HepG2 (cell line): Measurements from ENCODE around the gene ZMYND10. TPM values are rescaled to one million over a fixed set of nuclear protein-coding genes. Genes with fewer than 3 reads are reported as not detected.

ENCODE experiments used
- ATAC-seq: fragments of 200-7000 bp; cut with Tn5 transposase; 3 replicates; pipeline ENCODE4 v1.9.1; 2020; ENCODE audit warnings: mild to moderate bottlenecking, moderate library complexity
- BruUV-seq: library from RNA; stranded (reverse); fragments of 400-500 nt; replicated peaks from 2 replicates; lab custom pipeline; 2021; lab: Mats Ljungman, UMichigan
- CTCF ChIA-PET: fragments of 300-600 bp; formaldehyde crosslinking; extraction: SDS; loops from one replicate; lab custom pipeline; 2021; ENCODE audit warnings: low total read pairs, inconsistent platforms, low intra/inter-chr PET ratio; lab: Yijun Ruan, JAX
- POLR2A ChIA-PET: fragments of 350-600 bp; sonication (Branson Sonifier 250); formaldehyde crosslinking; loops from one replicate; lab custom pipeline; 2020; ENCODE audit warnings: antibody characterized with exemption, inconsistent platforms; lab: Yijun Ruan, JAX
- DNase-seq: peaks from one replicate; pipeline ENCODE4 v3.0.0-alpha.2; 2015; ENCODE audit warnings: low spot score
- FAIRE-seq: peaks from 3 replicates; lab custom pipeline; 2011; peaks lifted over from hg19 to GRCh38; lab: Jason Lieb, UNC
- H2AFZ ChIP-seq: one replicate; pipeline ENCODE4 v1.6.1; 2011; ENCODE audit warnings: low read length, inconsistent platforms
- H3K27ac ChIP-seq: fragments of 300-600 bp; 3 replicates; pipeline ENCODE4 v1.8.0; 2011; ENCODE audit warnings: mixed run types, mild to moderate bottlenecking, mixed read lengths, low read length, inconsistent platforms; ENCODE audit not compliant: insufficient read depth; ENCODE audit errors: extremely low read length
- H3K27me3 ChIP-seq, 2 experiments: fragments of 200-600 bp in 1 of 2; 2 replicates in 1 of 2; 3 replicates in 1 of 2; pipeline versions ENCODE4 v1.6.0 to v1.8.0; 2011; ENCODE audit warnings: low read length in 2 of 2, mild to moderate bottlenecking in 2 of 2, moderate library complexity in 2 of 2, inconsistent platforms in 1 of 2; ENCODE audit not compliant: insufficient read depth in 2 of 2, control insufficient read depth in 1 of 2
- H3K36me3 ChIP-seq, 2 experiments: fragments of 200-600 bp in 1 of 2; replicated peaks in 1 of 2; 2 replicates in 1 of 2; 3 replicates in 1 of 2; pipeline versions ENCODE4 v1.5.1 to v1.8.0; 2011; ENCODE audit warnings: low read length in 2 of 2, inconsistent platforms in 1 of 2; ENCODE audit not compliant: insufficient read depth in 2 of 2, control insufficient read depth in 1 of 2
- H3K4me1 ChIP-seq: 2 replicates; pipeline ENCODE4 v1.5.1; 2012; ENCODE audit warnings: low read length, inconsistent platforms; ENCODE audit not compliant: insufficient read depth
- H3K4me2 ChIP-seq: 2 replicates; pipeline ENCODE4 v1.6.0; 2011; ENCODE audit warnings: low read depth, low read length, inconsistent platforms
- H3K4me3 ChIP-seq, 3 experiments: fragments of 200-600 bp in 1 of 3; sonication (generic), shearing (Covaris generic) in 1 of 3; replicated peaks in 1 of 3; 2 replicates each; pipeline ENCODE4 v1.5.1; 2011 to 2016; ENCODE audit warnings: low read length in 3 of 3, inconsistent platforms in 2 of 3, low read depth in 2 of 3, mild to moderate bottlenecking in 2 of 3, control low read depth in 1 of 3, mixed read lengths in 1 of 3; ENCODE audit not compliant: insufficient read depth in 1 of 3
- H3K79me2 ChIP-seq: one replicate; pipeline ENCODE4 v1.6.1; 2011; ENCODE audit warnings: low read length, inconsistent platforms; ENCODE audit not compliant: insufficient read depth
- H3K9ac ChIP-seq: 2 replicates; pipeline ENCODE4 v1.6.0; 2011; ENCODE audit warnings: mild to moderate bottlenecking, low read depth, low read length, inconsistent platforms; ENCODE audit not compliant: insufficient read depth
- H3K9me3 ChIP-seq: 2 replicates; pipeline ENCODE4 v1.5.1; 2012; ENCODE audit warnings: mild to moderate bottlenecking, low read length
- H4K20me1 ChIP-seq: 2 replicates; pipeline ENCODE4 v1.6.0; 2011; ENCODE audit warnings: inconsistent platforms, mild to moderate bottlenecking, low read length, moderate library complexity; ENCODE audit not compliant: insufficient read depth
- EEA1 ChIP-seq: sonication (generic); formaldehyde crosslinking; IDR thresholded peaks from 2 replicates; pipeline ENCODE4 v1.5.1; 2020; ENCODE audit warnings: mild to moderate bottlenecking, missing genetic modification reagents, borderline replicate concordance
- FLYWCH1 ChIP-seq: sonication (generic); formaldehyde crosslinking; IDR thresholded peaks from 2 replicates; pipeline ENCODE4 v1.8.1; 2023; ENCODE audit warnings: mild to moderate bottlenecking, missing genetic modification reagents
- KLF12 ChIP-seq: sonication (generic); formaldehyde crosslinking; IDR thresholded peaks from 2 replicates; pipeline ENCODE4 v1.4.0; 2020; ENCODE audit warnings: missing genetic modification reagents, borderline replicate concordance
- NFRKB ChIP-seq: fragments of 450-650 bp; IDR thresholded peaks from 2 replicates; pipeline ENCODE4 v1.6.1; 2017
- ZBTB42 ChIP-seq: sonication (generic); formaldehyde crosslinking; IDR thresholded peaks from 2 replicates; pipeline ENCODE4 v1.5.0; 2020; ENCODE audit warnings: mild to moderate bottlenecking, missing genetic modification reagents
- ZNF263 ChIP-seq: sonication (generic); formaldehyde crosslinking; IDR thresholded peaks from 2 replicates; pipeline ENCODE4 v1.4.0; 2020; ENCODE audit warnings: missing genetic modification reagents
- ZSCAN9 ChIP-seq: IDR thresholded peaks from 2 replicates; pipeline ENCODE4 v1.6.1; 2016; ENCODE audit warnings: borderline replicate concordance
- WGBS: methylation state at CpG from one replicate; pipeline ENCODE4 v1.1.6; 2017; ENCODE audit warnings: low lambda C conversion rate; 5-methylcytosine and 5-hydroxymethylcytosine counted together
- in situ Hi-C: cut with HindIII; loops from 2 replicates; pipeline ENCODE4 v1.10.0; 2017; ENCODE audit warnings: low pct_unique_long_range_greater_than_20kb; ENCODE audit not compliant: extremely low pct_ligation_motif_present
- intact Hi-C: fragments of 100-400 bp; cut with micrococcal nuclease; formaldehyde crosslinking; loops from one replicate; pipeline ENCODE4 v1.10.0; 2022; ENCODE audit not compliant: unreplicated experiment
- polyA plus RNA-seq, 8 experiments: library from polyadenylated mRNA; depleted of rRNA in 3 of 8; stranded (reverse) in 7 of 8; unstranded in 1 of 8; fragments of >200 nt; fragmentation: Illumina TruSeq in 4 of 8; extraction: Trizol in 4 of 8; gene quantifications; 2 replicates each; pipeline versions ENCODE4 v1.2.1 to v1.2.3, GENCODE V29; 2011 to 2016; ENCODE audit warnings: low read depth in 4 of 8, missing spikeins in 1 of 8, mixed read lengths in 1 of 8; ENCODE audit not compliant: insufficient read depth in 1 of 8
- total RNA-seq, 5 experiments: library from RNA; depleted of rRNA; stranded (reverse); fragments of >200 nt; fragmentation: Illumina TruSeq; extraction: Trizol; gene quantifications; 2 replicates each; pipeline ENCODE4 v1.2.3, GENCODE V29; 2016; ENCODE audit warnings: low read depth in 1 of 5
- TF ChIP-seq, protein P1 (sequence below): sonication (generic); formaldehyde crosslinking; IDR thresholded peaks from 2 replicates; pipeline ENCODE4 v1.4.0; 2020; ENCODE audit warnings: missing genetic modification reagents

Gene ZMYND10
- total and polyA plus RNA-seq, 2 of the 13 experiments (the other 11 are each of a cell fraction or from before 2014, with no cell fraction given): 0.60 to 0.74 TPM

DNA sequence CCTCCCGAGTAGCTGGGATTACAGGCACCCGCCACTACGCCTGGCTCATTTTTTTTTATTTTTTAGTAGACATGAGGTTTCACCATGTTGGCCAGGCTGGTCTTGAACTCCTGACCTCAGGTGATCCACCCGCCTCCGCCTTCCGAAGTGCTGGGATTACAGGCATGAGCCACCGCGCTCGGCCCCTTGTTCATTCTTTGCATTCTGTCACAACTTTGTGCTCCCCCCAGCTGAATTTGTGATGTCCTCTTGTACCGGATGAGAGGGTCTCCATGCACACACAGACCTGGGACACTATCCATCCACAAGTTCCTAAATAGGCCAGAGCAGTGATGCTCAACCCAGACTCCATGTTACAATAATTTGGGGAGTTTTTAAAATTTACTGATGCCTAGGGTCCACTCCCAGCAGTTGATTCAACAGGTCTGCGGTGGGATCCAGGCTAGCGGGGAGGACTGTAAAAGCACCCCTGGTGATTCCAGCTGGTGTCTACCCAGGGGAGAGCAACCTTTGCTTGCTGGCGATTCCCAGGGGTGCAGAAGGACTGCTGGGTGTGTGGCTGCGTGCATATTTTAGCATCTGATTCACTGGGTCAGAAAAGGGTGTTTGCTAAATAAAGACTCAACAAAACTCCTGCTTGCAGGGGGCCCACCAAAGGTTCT lies 5.9 kb downstream of the ZMYND10 start (continued):
- no peak for TF ChIP-seq KLF12 (CRISPR knock-in tag)
- no peak for TF ChIP-seq EEA1 (CRISPR knock-in tag)
- no peak for TF ChIP-seq ZNF263
- TF ChIP-seq FLYWCH1: no peak
- TF ChIP-seq NFRKB: no peak
- TF ChIP-seq ZSCAN9 (CRISPR knock-in tag): no peak
- TF ChIP-seq, all 625 proteins: peak for 0

DNA sequence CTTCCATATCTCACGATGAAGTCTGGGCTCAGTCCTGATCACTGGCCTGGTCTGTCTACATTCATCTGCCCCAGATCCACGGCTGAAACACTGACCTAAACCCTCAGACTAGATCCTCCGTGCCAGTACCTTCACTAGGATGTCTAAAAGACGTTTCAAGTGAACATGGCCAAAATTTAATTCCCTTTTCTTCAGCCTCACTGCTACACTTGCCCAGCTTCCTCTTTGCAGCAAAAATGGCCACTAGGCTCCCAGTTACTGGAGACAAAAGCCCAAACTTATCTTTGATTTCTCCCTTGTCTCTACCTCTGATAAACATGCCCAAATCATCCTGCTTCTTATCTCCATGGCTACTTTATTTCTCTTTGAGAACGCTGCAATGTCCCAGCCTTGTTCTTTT lies 6.6 kb downstream of the ZMYND10 start:
- ChIA-PET POLR2A (interaction anchor here (3.4 kb wide), 1 partner anchor 11 kb away, joined by 60 read pairs; the partner anchor contains the start of genes CYB561D2 and NPRL2), CTCF (no interaction called here)
- DNase-seq: no peak
- peaks cover 61% of the 10 kb centered on the region for H3K4me1 ChIP-seq
- peaks cover 3 to 6% of the 10 kb centered on the region in 2 experiments; a peak in 1 of 5 replicates for H3K36me3 ChIP-seq
- no peak overlapping the region for H3K27ac ChIP-seq
- intact Hi-C loops (no loop called here), in situ Hi-C loops (no loop called here)
- peaks cover 29% of the 10 kb centered on the region for H3K79me2 ChIP-seq
- H3K4me2 ChIP-seq: no peak overlapping the region
- peaks cover 5% of the 10 kb centered on the region for H4K20me1 ChIP-seq
- no peak for ATAC-seq
- no peak overlapping the region for H3K4me3 ChIP-seq
- no peak for TF ChIP-seq ZBTB42 (CRISPR knock-in tag)
- TF ChIP-seq, protein P1, sequence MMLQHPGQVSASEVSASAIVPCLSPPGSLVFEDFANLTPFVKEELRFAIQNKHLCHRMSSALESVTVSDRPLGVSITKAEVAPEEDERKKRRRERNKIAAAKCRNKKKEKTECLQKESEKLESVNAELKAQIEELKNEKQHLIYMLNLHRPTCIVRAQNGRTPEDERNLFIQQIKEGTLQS: no peak
- no peaks in the 10 kb centered on the region for H3K9me3 ChIP-seq
- no peak overlapping the region for H2AFZ ChIP-seq
- BruUV-seq: no TSS peak
- 90% methylated on average over 5 of the region's 5 CpGs for WGBS
- H3K27me3 ChIP-seq: peaks cover 1 to 2% of the 10 kb centered on the region in 2 experiments; a peak in 1 of 5 replicates
- no peak for FAIRE-seq
- H3K9ac ChIP-seq: no peak overlapping the region
